ENCODE measurements around the gene PC.

PC gene

GRCh38 chr11:66887526-66887925 lies 70.7 kb downstream of the PC start:
- H3K27me3 ChIP-seq (replicated peaks; ENCODE audit: control insufficient read depth, insufficient read depth, low read length): no peaks in the 10 kb centered on the region
- H3K9me3 ChIP-seq (ENCODE audit: control insufficient read depth, low read length): no peaks in the 10 kb centered on the region
- no peak overlapping the region for H3K9ac ChIP-seq (ENCODE audit: low read length)
- peaks cover 39% of the 10 kb centered on the region for H3K4me1 ChIP-seq (ENCODE audit: control insufficient read depth, insufficient read depth, low read length)
- H3K4me3 ChIP-seq (ENCODE audit: low read length): no peak overlapping the region
- H3K36me3 ChIP-seq (ENCODE audit: control insufficient read depth, insufficient read depth, low read length, severe bottlenecking): peaks cover 3% of the 10 kb centered on the region
- DNase-seq (ENCODE audit: low read depth): no peak

- Histone ChIP-seq H3K27me3 (replicated peaks; ENCODE audit: control insufficient read depth, insufficient read depth, low read length) (no peaks in the 10 kb centered on the region), H3K4me3 (ENCODE audit: low read length) (no peak overlapping the region), H3K4me1 (ENCODE audit: control insufficient read depth, insufficient read depth, low read length) (peaks cover 31% of the 10 kb centered on the region), H3K36me3 (ENCODE audit: control insufficient read depth, insufficient read depth, low read length, severe bottlenecking) (peaks cover 3% of the 10 kb centered on the region), H3K9me3 (ENCODE audit: control insufficient read depth, low read length) (no peaks in the 10 kb centered on the region), H3K9ac (ENCODE audit: low read length) (no peak overlapping the region)
- no peak for DNase-seq (ENCODE audit: low read depth)
These were observed 71.4 kb downstream of the PC start for GRCh38 chr11:66886671-66887221.

DNA sequence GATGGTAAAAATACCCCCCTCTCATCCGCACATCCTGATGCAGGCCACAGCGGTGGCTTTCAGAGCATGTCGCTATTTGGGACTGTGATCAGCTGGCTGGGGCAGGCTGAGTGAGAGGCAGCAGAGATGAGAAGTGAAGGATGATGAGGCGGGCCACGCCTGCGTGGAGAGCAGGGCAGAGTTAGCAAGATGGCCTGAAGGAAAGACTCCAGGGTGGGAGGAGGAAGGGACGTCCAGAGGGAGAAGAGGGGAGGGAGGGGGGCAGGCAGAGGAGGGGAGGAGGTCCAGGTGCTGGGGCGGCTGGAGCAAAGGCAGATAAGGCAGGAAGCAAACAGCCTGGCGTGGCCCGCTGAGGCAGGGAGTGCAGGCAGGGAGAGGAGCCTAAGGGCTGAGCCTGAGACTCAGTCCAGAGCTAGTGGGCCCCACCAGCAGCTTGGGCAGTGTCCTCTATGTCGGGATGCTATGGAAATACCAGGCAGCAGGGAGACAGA lies 72.2 kb downstream of the PC start:
- no peak for DNase-seq (ENCODE audit: low read depth)
- Histone ChIP-seq H3K4me3 (ENCODE audit: low read length) (no peak overlapping the region), H3K27me3 (replicated peaks; ENCODE audit: control insufficient read depth, insufficient read depth, low read length) (no peaks in the 10 kb centered on the region), H3K9me3 (ENCODE audit: control insufficient read depth, low read length) (no peaks in the 10 kb centered on the region), H3K4me1 (ENCODE audit: control insufficient read depth, insufficient read depth, low read length) (peaks cover 30% of the 10 kb centered on the region), H3K36me3 (ENCODE audit: control insufficient read depth, insufficient read depth, low read length, severe bottlenecking) (peaks cover 3% of the 10 kb centered on the region), H3K9ac (ENCODE audit: low read length) (no peak overlapping the region)

- Histone ChIP-seq H3K9me3 (ENCODE audit: control insufficient read depth, low read length) (no peaks in the 10 kb centered on the region), H3K9ac (ENCODE audit: low read length) (no peak overlapping the region), H3K36me3 (ENCODE audit: control insufficient read depth, insufficient read depth, low read length, severe bottlenecking) (peaks cover 3% of the 10 kb centered on the region), H3K4me1 (ENCODE audit: control insufficient read depth, insufficient read depth, low read length) (peaks cover 30% of the 10 kb centered on the region), H3K27me3 (replicated peaks; ENCODE audit: control insufficient read depth, insufficient read depth, low read length) (no peaks in the 10 kb centered on the region), H3K4me3 (ENCODE audit: low read length) (no peak overlapping the region)
- no peak for DNase-seq (ENCODE audit: low read depth)
These were observed 72.7 kb downstream of the PC start for GRCh38 chr11:66885469-66885868.

DNA sequence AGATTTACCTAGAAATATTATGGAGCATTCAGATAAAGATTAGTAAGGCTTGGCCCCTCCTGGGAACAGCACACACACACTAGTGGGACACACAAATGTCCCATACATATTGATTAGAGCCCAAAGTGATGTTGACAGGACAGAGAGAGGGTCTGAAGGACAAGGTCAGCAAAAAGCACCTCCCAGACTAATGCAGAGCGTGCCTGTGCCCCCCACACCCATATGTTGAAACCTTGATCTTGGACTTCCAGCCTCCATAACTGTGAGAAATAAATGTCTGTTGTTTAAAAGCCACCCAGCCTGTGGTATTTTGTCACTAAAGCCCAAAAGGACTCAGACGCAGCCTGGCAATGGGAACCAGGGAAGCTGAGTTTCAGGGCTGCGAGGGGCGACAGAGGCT lies 73.7 kb downstream of the PC start:
- H3K4me3 ChIP-seq (ENCODE audit: low read length): no peak overlapping the region
- H3K9me3 ChIP-seq (ENCODE audit: control insufficient read depth, low read length): no peaks in the 10 kb centered on the region
- no peak overlapping the region for H3K9ac ChIP-seq (ENCODE audit: low read length)
- peaks cover 24% of the 10 kb centered on the region for H3K4me1 ChIP-seq (ENCODE audit: control insufficient read depth, insufficient read depth, low read length)
- H3K36me3 ChIP-seq (ENCODE audit: control insufficient read depth, insufficient read depth, low read length, severe bottlenecking): peaks cover 3% of the 10 kb centered on the region
- no peak for DNase-seq (ENCODE audit: low read depth)
- H3K27me3 ChIP-seq (replicated peaks; ENCODE audit: control insufficient read depth, insufficient read depth, low read length): no peaks in the 10 kb centered on the region

DNA sequence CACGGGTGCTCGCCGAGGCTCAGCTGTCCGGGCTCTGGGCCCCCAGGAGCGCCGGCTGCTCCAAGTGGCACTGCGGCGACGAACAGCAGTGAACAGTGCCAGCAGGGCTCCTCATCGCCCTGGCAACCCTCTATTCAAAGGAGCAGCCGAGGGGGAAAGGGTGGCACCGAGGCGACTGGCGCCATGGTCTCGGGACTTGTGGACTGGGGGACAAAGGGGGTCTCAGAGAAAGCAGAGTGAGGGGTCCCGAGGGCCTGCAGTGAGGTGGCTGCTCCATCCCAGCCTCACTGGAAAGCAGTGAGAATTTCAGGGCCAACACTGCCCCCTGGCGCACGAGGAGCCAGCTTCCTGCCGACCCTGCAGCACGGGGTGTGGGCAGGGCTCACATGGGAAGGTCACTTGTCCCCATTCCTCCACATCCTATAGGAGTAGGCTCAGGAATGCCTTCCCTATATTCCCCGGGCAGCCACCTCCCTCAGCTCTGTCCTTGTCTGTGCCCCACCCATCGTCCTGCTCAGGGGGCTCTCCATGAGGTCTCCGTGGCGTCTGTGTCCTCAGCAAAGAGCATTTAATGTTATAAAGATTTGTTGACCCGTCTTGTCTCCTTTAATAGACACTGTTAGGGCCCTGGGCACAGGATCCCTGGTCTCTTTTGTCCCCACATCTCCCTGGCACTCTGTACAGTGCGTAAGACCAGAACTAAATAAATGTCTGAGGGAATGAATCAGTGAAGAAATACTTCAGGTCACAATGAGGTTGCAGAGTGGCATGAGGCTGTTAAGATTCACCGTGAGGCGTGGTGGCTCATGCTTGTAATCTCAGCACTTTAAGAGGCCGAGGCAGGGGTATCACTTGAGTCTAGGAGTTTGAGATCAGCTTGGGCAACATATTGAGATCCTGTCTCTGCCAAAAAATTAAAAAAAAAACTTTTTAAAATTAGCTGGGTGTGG lies 74.9 kb downstream of the PC start:
- Histone ChIP-seq H3K36me3 (ENCODE audit: control insufficient read depth, insufficient read depth, low read length, severe bottlenecking) (peaks cover 2% of the 10 kb centered on the region), H3K9me3 (ENCODE audit: control insufficient read depth, low read length) (no peaks in the 10 kb centered on the region), H3K9ac (ENCODE audit: low read length) (no peak overlapping the region), H3K4me3 (ENCODE audit: low read length) (no peak overlapping the region), H3K27me3 (replicated peaks; ENCODE audit: control insufficient read depth, insufficient read depth, low read length) (no peaks in the 10 kb centered on the region), H3K4me1 (ENCODE audit: control insufficient read depth, insufficient read depth, low read length) (peaks cover 35% of the 10 kb centered on the region)
- peak; percentile 81 for DNase-seq (ENCODE audit: low read depth)

GRCh38 chr11:66882561-66883015 lies 75.6 kb downstream of the PC start:
- no peak overlapping the region for H3K4me3 ChIP-seq (ENCODE audit: low read length)
- H3K4me1 ChIP-seq (ENCODE audit: control insufficient read depth, insufficient read depth, low read length): peaks cover 37% of the 10 kb centered on the region
- no peak for DNase-seq (ENCODE audit: low read depth)
- H3K27me3 ChIP-seq (replicated peaks; ENCODE audit: control insufficient read depth, insufficient read depth, low read length): no peaks in the 10 kb centered on the region
- H3K9me3 ChIP-seq (ENCODE audit: control insufficient read depth, low read length): no peaks in the 10 kb centered on the region
- no peak overlapping the region for H3K9ac ChIP-seq (ENCODE audit: low read length)
- H3K36me3 ChIP-seq (ENCODE audit: control insufficient read depth, insufficient read depth, low read length, severe bottlenecking): no peaks in the 10 kb centered on the region

DNA sequence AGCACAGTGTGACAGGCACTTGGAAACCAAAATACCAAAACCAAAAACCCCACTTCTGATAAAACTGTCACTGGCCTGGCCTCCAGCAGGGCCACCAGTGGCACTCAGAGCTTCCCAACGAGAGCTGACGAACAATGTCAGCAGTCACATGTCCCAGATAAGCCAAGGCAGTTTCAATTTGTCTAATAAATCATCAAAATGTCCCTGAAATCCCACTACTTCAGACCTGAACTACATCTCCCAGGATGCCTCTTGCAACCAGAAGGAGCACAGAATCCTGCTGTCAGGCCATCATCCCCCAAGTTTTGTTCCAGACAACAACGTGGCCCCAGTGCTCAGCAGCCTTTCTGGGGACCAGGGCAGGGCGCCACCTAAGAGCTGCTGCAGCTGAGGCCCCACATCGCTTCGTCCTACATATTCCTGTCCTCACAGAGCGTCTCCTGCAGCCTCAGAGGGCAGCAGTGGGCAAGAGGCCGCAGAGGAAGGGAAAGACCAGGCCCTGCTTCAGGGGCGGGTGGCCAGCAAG lies 76.2 kb downstream of the PC start:
- no peak for DNase-seq (ENCODE audit: low read depth)
- no peaks in the 10 kb centered on the region for H3K36me3 ChIP-seq (ENCODE audit: control insufficient read depth, insufficient read depth, low read length, severe bottlenecking)
- H3K4me3 ChIP-seq (ENCODE audit: low read length): no peak overlapping the region
- peaks cover 31% of the 10 kb centered on the region for H3K4me1 ChIP-seq (ENCODE audit: control insufficient read depth, insufficient read depth, low read length)
- no peaks in the 10 kb centered on the region for H3K9me3 ChIP-seq (ENCODE audit: control insufficient read depth, low read length)
- H3K9ac ChIP-seq (ENCODE audit: low read length): no peak overlapping the region
- no peaks in the 10 kb centered on the region for H3K27me3 ChIP-seq (replicated peaks; ENCODE audit: control insufficient read depth, insufficient read depth, low read length)

DNA sequence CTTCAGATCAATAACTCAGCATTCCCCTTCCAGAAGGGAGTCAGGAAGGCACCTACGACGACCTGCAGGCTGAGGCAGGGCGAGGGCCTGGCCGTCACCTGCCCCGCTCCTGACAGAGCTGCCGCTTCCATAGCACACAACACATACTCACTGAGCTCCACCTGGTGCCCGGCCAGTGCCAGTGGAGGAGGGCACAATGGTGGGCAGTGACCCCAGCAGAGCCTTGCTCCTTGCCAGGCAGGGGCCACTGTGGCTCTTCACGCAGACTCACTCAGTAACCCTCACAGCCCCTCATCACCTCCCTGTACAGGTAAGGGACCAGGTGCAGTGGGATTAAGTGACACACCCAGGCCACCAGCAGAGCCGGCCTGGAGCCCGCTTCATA lies 76.7 kb downstream of the PC start:
- no peaks in the 10 kb centered on the region for H3K27me3 ChIP-seq (replicated peaks; ENCODE audit: control insufficient read depth, insufficient read depth, low read length)
- peaks cover 25% of the 10 kb centered on the region for H3K4me1 ChIP-seq (ENCODE audit: control insufficient read depth, insufficient read depth, low read length)
- no peak overlapping the region for H3K9ac ChIP-seq (ENCODE audit: low read length)
- no peak overlapping the region for H3K4me3 ChIP-seq (ENCODE audit: low read length)
- DNase-seq (ENCODE audit: low read depth): no peak
- H3K36me3 ChIP-seq (ENCODE audit: control insufficient read depth, insufficient read depth, low read length, severe bottlenecking): no peaks in the 10 kb centered on the region
- no peaks in the 10 kb centered on the region for H3K9me3 ChIP-seq (ENCODE audit: control insufficient read depth, low read length)

GRCh38 chr11:66880496-66881450 lies 77.4 kb downstream of the PC start:
- H3K9me3 ChIP-seq (ENCODE audit: control insufficient read depth, low read length): no peaks in the 10 kb centered on the region
- no peak for DNase-seq (ENCODE audit: low read depth)

More at GRCh38 chr11:66880496-66881450, 77.4 kb downstream of the PC start:
- Histone ChIP-seq H3K27me3 (replicated peaks; ENCODE audit: control insufficient read depth, insufficient read depth, low read length) (no peaks in the 10 kb centered on the region), H3K4me3 (ENCODE audit: low read length) (no peak overlapping the region), H3K4me1 (ENCODE audit: control insufficient read depth, insufficient read depth, low read length) (peaks cover 22% of the 10 kb centered on the region), H3K36me3 (ENCODE audit: control insufficient read depth, insufficient read depth, low read length, severe bottlenecking) (no peaks in the 10 kb centered on the region), H3K9ac (ENCODE audit: low read length) (no peak overlapping the region)
